GM23338 (cell line): ENCODE measurements around the gene TBL3. TPM values are rescaled to one million over a fixed set of nuclear protein-coding genes. Genes with fewer than 3 reads are reported as not detected.

Experiments
- ATAC-seq: fragments of 200-7000 bp; cut with Tn5 transposase; 3 replicates; pipeline ENCODE4 v1.9.1; 2020
- DNase-seq: peaks from one replicate; pipeline ENCODE4 v3.0.0-alpha.2; 2015; ENCODE audit warnings: low spot score
- H2AFZ ChIP-seq: fragments of 200-600 bp; sonication (generic); 2 replicates; pipeline ENCODE4 v1.8.0; 2016; ENCODE audit warnings: antibody characterized with exemption, mild to moderate bottlenecking, moderate library complexity
- H3F3A ChIP-seq: fragments of 200-600 bp; sonication (generic); replicated peaks from 2 replicates; pipeline ENCODE4 v1.8.0; 2017; ENCODE audit warnings: antibody characterized with exemption, mixed run types, low read depth
- H3K27ac ChIP-seq: fragments of 200-600 bp; sonication (generic); 2 replicates; pipeline ENCODE4 v1.6.1; 2016; ENCODE audit warnings: low read depth
- H3K27me3 ChIP-seq: fragments of 200-600 bp; sonication (generic); 2 replicates; pipeline ENCODE4 v1.8.0; 2016; ENCODE audit warnings: mild to moderate bottlenecking, mixed run types, moderate library complexity; ENCODE audit not compliant: insufficient read depth
- H3K36me3 ChIP-seq: fragments of 200-600 bp; sonication (generic); 2 replicates; pipeline ENCODE4 v1.8.0; 2016; ENCODE audit warnings: mild to moderate bottlenecking; ENCODE audit not compliant: insufficient read depth
- H3K4me1 ChIP-seq: fragments of 200-600 bp; sonication (generic); 2 replicates; pipeline ENCODE4 v1.8.0; 2016; ENCODE audit warnings: mild to moderate bottlenecking, moderate library complexity; ENCODE audit not compliant: insufficient read depth
- H3K4me2 ChIP-seq: fragments of 200-600 bp; sonication (generic); 2 replicates; pipeline ENCODE4 v1.7.1; 2017; ENCODE audit warnings: mixed run types
- H3K4me3 ChIP-seq: fragments of 200-600 bp; sonication (generic); 2 replicates; pipeline ENCODE4 v1.6.1; 2016; ENCODE audit warnings: mixed run types
- H3K79me2 ChIP-seq: fragments of 200-600 bp; sonication (generic); replicated peaks from 2 replicates; pipeline ENCODE4 v1.8.0; 2017; ENCODE audit warnings: mild to moderate bottlenecking; ENCODE audit not compliant: insufficient read depth
- H3K9me2 ChIP-seq: fragments of 200-600 bp; sonication (generic); 2 replicates; pipeline ENCODE4 v1.8.0; 2017; ENCODE audit not compliant: insufficient read depth
- H4K20me1 ChIP-seq: fragments of 200-600 bp; sonication (generic); replicated peaks from 2 replicates; pipeline ENCODE4 v1.8.0; 2017; ENCODE audit warnings: mild to moderate bottlenecking; ENCODE audit not compliant: insufficient read depth
- H3K27ac Mint-ChIP-seq: 2 replicates; pipeline ENCODE4 v1.8.0; 2020; ENCODE audit warnings: inconsistent platforms, mild to moderate bottlenecking, moderate library complexity, mixed read lengths
- H3K27me3 Mint-ChIP-seq: 3 replicates; pipeline ENCODE4 v1.8.0; 2022; ENCODE audit warnings: low read depth, mild to moderate bottlenecking, moderate library complexity, mixed read lengths, inconsistent platforms; ENCODE audit not compliant: insufficient read depth, poor library complexity
- H3K36me3 Mint-ChIP-seq: 3 replicates; pipeline ENCODE4 v1.8.0; 2021; ENCODE audit warnings: low read depth, mild to moderate bottlenecking, inconsistent platforms, moderate library complexity, mixed read lengths
- H3K4me1 Mint-ChIP-seq: 3 replicates; pipeline ENCODE4 v1.8.0; 2020; ENCODE audit warnings: mild to moderate bottlenecking, inconsistent platforms, mixed read lengths
- H3K4me3 Mint-ChIP-seq: 3 replicates; pipeline ENCODE4 v1.8.0; 2021; ENCODE audit warnings: moderate library complexity, mild to moderate bottlenecking, inconsistent platforms, mixed read lengths
- H3K9me3 Mint-ChIP-seq: 3 replicates; pipeline ENCODE4 v1.8.0; 2020; ENCODE audit warnings: moderate library complexity, mild to moderate bottlenecking, inconsistent platforms, mixed read lengths
- CREB1 ChIP-seq: fragments of 250-450 bp; sonication (Bioruptor Pico); IDR thresholded peaks from 2 replicates; pipeline ENCODE4 v1.5.0; 2020; ENCODE audit warnings: low read depth, mild to moderate bottlenecking, moderate library complexity
- EZH2 ChIP-seq: fragments of 200-600 bp; sonication (generic); IDR thresholded peaks from one replicate; pipeline ENCODE4 v1.8.0; 2017; ENCODE audit warnings: antibody characterized with exemption, mild to moderate bottlenecking, low read depth; ENCODE audit not compliant: unreplicated experiment
- EZH2phosphoT487 ChIP-seq: fragments of 200-600 bp; sonication (generic); IDR thresholded peaks from one replicate; pipeline ENCODE4 v1.8.1; 2018; ENCODE audit warnings: antibody characterized with exemption; ENCODE audit not compliant: unreplicated experiment
- JUNB ChIP-seq: IDR thresholded peaks from one replicate; pipeline ENCODE4 v1.6.1; 2016; ENCODE audit warnings: antibody characterized with exemption; ENCODE audit not compliant: unreplicated experiment
- NANOG ChIP-seq: IDR thresholded peaks from 2 replicates; pipeline ENCODE4 v1.6.1; 2016; ENCODE audit warnings: antibody characterized with exemption, borderline replicate concordance
- POLR2AphosphoS5 ChIP-seq: IDR thresholded peaks from 2 replicates; pipeline ENCODE4 v1.6.1; 2016; ENCODE audit warnings: antibody characterized with exemption, low read depth
- ZNF114 ChIP-seq: fragments of 250-450 bp; sonication (Bioruptor Pico); IDR thresholded peaks from 2 replicates; pipeline ENCODE4 v1.5.0; 2020; ENCODE audit warnings: mild to moderate bottlenecking, moderate library complexity
- ZNF331 ChIP-seq: fragments of 250-450 bp; sonication (Bioruptor Pico); IDR thresholded peaks from 2 replicates; pipeline ENCODE4 v1.5.0; 2020; ENCODE audit warnings: low read depth, mild to moderate bottlenecking, moderate library complexity
- polyA plus RNA-seq: library from polyadenylated mRNA; unstranded; fragments of >200 nt; fragmentation: Nextera tagmentation; extraction: Ambion mirVana; gene quantifications from 2 replicates; pipeline ENCODE4 v1.2.1, GENCODE V29; 2016
- total RNA-seq: library from RNA; depleted of rRNA; stranded (reverse); fragments of >200 nt; shearing (Covaris generic); gene quantifications from 2 replicates; pipeline ENCODE4 v1.2.3, GENCODE V29; 2014
- TF ChIP-seq, protein P1 (sequence below): IDR thresholded peaks from one replicate; pipeline ENCODE4 v1.6.1; 2018; ENCODE audit warnings: antibody characterized with exemption; ENCODE audit not compliant: unreplicated experiment
- TF ChIP-seq, protein P2 (sequence below), 2 experiments: fragments of 200-600 bp in 1 of 2; sonication (generic) in 1 of 2; conservative IDR thresholded peaks; 2 replicates each; pipeline versions ENCODE4 v1.5.1 to v1.6.1; 2016 to 2017; ENCODE audit warnings: antibody characterized with exemption in 2 of 2, low read depth in 2 of 2, mild to moderate bottlenecking in 2 of 2, moderate library complexity in 1 of 2
- TF ChIP-seq, protein P3 (sequence below): IDR thresholded peaks from 2 replicates; pipeline ENCODE4 v1.6.1; 2016; ENCODE audit warnings: antibody characterized with exemption
- TF ChIP-seq, protein P4 (sequence below): fragments of 250-450 bp; sonication (Bioruptor Pico); IDR thresholded peaks from 2 replicates; pipeline ENCODE4 v1.5.0; 2020; ENCODE audit warnings: mild to moderate bottlenecking, moderate library complexity

TBL3 gene
- total and polyA plus RNA-seq, 2 experiments from 2014 or later, result 67.0 to 157 TPM

DNA sequence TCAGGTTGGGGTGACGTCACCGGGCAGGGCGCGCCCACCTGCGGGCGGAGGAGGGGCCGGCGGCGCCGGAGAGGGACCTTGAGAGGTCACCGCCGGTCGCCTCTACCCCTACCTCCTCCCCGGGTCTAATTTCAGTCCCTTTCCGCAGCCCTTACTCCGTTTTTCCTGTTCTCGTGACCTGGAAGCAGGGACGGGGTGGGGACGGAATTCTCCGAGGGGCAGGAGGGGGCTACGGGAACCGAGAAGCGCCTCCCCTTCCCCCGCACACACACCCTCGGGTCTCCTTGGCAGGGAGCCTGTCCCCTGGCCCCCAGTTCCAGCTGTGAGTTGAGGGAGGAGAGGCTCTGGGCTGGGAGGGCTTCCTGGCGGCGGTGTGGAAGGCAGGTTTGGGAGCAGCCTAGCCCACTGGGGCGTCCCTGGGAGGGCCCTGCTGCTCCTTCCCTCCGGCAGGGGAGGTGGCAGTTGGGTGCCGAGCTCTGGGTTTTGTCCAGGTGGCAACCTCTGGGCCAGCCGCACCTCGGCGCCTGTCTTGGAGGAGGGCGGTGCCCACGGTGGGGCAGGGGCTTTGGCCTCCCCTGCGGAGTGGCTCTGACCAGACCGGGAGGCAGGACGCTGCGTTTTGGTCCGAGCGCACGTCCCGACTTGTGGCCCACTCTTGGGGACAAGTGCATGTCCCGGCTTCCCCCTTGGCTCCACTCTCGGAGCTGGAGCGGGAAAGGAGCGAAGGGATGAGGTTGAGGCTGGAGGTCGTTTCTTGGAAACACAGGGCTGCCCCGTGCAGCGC, 18.7 kb downstream of the TBL3 start (continued):
- TF ChIP-seq, protein P1, sequence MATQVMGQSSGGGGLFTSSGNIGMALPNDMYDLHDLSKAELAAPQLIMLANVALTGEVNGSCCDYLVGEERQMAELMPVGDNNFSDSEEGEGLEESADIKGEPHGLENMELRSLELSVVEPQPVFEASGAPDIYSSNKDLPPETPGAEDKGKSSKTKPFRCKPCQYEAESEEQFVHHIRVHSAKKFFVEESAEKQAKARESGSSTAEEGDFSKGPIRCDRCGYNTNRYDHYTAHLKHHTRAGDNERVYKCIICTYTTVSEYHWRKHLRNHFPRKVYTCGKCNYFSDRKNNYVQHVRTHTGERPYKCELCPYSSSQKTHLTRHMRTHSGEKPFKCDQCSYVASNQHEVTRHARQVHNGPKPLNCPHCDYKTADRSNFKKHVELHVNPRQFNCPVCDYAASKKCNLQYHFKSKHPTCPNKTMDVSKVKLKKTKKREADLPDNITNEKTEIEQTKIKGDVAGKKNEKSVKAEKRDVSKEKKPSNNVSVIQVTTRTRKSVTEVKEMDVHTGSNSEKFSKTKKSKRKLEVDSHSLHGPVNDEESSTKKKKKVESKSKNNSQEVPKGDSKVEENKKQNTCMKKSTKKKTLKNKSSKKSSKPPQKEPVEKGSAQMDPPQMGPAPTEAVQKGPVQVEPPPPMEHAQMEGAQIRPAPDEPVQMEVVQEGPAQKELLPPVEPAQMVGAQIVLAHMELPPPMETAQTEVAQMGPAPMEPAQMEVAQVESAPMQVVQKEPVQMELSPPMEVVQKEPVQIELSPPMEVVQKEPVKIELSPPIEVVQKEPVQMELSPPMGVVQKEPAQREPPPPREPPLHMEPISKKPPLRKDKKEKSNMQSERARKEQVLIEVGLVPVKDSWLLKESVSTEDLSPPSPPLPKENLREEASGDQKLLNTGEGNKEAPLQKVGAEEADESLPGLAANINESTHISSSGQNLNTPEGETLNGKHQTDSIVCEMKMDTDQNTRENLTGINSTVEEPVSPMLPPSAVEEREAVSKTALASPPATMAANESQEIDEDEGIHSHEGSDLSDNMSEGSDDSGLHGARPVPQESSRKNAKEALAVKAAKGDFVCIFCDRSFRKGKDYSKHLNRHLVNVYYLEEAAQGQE, result no peak

DNA sequence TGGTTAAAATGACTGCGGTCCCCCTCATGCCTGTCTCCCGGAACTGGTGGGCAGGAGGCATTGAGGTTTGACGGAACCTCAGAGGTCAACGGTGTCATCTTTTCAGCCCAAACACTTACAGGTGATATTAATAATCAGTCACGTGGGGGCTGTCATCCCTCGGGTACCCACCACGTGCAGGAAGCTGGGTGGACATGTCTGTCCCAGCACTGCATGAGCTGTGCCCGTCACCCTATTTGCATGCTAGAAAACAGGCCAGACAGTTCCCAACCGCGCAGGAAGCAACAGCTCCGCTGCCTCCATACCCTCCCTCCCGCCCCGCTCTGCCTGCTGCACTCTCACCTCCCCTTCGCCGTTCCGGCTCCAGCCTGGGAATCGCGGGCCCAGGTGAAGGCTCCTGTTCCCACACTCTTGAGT, 19.3 kb downstream of the TBL3 start:
- H3K9me3 Mint-ChIP-seq, result no peaks in the 10 kb centered on the region
- no peak overlapping the region for H3K27ac Mint-ChIP-seq
- DNase-seq, result peak; percentile 57
- H3K27me3 Mint-ChIP-seq, result peaks cover 42% of the 10 kb centered on the region
- H3K36me3 Mint-ChIP-seq, result peaks cover 11% of the 10 kb centered on the region
- peak overlapping the region; percentile 74 for H3K4me3 Mint-ChIP-seq
- Histone ChIP-seq H4K20me1 (no peaks in the 10 kb centered on the region; the same call in 1 of the 2 replicates), H3K27me3 (peaks cover 33% of the 10 kb centered on the region), H3K4me1 (peaks cover 7% of the 10 kb centered on the region; the same call in 1 of the 2 replicates), H2AFZ (no peak overlapping the region), H3F3A (peaks cover 23% of the 10 kb centered on the region), H3K4me2 (peak overlapping the region; percentile 97), H3K79me2 (peaks cover 4% of the 10 kb centered on the region; the same call in 1 of the 2 replicates), H3K36me3 (no peaks in the 10 kb centered on the region), H3K27ac (no peak overlapping the region), H3K9me2 (no peaks in the 10 kb centered on the region), H3K4me3 (peak overlapping the region; percentile 86)
- peaks cover 15% of the 10 kb centered on the region for H3K4me1 Mint-ChIP-seq
- peak; percentile 12 for ATAC-seq
- TF ChIP-seq JUNB (no peak), ZNF331 (CRISPR knock-in tag) (no peak), EZH2 (no peak), NANOG (no peak), POLR2AphosphoS5 (no peak), CREB1 (CRISPR knock-in tag) (no peak), EZH2phosphoT487 (no peak), ZNF114 (CRISPR knock-in tag) (no peak)
- TF ChIP-seq, protein P2, sequence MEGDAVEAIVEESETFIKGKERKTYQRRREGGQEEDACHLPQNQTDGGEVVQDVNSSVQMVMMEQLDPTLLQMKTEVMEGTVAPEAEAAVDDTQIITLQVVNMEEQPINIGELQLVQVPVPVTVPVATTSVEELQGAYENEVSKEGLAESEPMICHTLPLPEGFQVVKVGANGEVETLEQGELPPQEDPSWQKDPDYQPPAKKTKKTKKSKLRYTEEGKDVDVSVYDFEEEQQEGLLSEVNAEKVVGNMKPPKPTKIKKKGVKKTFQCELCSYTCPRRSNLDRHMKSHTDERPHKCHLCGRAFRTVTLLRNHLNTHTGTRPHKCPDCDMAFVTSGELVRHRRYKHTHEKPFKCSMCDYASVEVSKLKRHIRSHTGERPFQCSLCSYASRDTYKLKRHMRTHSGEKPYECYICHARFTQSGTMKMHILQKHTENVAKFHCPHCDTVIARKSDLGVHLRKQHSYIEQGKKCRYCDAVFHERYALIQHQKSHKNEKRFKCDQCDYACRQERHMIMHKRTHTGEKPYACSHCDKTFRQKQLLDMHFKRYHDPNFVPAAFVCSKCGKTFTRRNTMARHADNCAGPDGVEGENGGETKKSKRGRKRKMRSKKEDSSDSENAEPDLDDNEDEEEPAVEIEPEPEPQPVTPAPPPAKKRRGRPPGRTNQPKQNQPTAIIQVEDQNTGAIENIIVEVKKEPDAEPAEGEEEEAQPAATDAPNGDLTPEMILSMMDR (conservative IDR thresholded peaks at IDR 0.05; ENCODE audit: low read depth in 2 of 2), result no peak
- TF ChIP-seq, protein P3, sequence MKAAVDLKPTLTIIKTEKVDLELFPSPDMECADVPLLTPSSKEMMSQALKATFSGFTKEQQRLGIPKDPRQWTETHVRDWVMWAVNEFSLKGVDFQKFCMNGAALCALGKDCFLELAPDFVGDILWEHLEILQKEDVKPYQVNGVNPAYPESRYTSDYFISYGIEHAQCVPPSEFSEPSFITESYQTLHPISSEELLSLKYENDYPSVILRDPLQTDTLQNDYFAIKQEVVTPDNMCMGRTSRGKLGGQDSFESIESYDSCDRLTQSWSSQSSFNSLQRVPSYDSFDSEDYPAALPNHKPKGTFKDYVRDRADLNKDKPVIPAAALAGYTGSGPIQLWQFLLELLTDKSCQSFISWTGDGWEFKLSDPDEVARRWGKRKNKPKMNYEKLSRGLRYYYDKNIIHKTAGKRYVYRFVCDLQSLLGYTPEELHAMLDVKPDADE, result no peak
- TF ChIP-seq, protein P4, sequence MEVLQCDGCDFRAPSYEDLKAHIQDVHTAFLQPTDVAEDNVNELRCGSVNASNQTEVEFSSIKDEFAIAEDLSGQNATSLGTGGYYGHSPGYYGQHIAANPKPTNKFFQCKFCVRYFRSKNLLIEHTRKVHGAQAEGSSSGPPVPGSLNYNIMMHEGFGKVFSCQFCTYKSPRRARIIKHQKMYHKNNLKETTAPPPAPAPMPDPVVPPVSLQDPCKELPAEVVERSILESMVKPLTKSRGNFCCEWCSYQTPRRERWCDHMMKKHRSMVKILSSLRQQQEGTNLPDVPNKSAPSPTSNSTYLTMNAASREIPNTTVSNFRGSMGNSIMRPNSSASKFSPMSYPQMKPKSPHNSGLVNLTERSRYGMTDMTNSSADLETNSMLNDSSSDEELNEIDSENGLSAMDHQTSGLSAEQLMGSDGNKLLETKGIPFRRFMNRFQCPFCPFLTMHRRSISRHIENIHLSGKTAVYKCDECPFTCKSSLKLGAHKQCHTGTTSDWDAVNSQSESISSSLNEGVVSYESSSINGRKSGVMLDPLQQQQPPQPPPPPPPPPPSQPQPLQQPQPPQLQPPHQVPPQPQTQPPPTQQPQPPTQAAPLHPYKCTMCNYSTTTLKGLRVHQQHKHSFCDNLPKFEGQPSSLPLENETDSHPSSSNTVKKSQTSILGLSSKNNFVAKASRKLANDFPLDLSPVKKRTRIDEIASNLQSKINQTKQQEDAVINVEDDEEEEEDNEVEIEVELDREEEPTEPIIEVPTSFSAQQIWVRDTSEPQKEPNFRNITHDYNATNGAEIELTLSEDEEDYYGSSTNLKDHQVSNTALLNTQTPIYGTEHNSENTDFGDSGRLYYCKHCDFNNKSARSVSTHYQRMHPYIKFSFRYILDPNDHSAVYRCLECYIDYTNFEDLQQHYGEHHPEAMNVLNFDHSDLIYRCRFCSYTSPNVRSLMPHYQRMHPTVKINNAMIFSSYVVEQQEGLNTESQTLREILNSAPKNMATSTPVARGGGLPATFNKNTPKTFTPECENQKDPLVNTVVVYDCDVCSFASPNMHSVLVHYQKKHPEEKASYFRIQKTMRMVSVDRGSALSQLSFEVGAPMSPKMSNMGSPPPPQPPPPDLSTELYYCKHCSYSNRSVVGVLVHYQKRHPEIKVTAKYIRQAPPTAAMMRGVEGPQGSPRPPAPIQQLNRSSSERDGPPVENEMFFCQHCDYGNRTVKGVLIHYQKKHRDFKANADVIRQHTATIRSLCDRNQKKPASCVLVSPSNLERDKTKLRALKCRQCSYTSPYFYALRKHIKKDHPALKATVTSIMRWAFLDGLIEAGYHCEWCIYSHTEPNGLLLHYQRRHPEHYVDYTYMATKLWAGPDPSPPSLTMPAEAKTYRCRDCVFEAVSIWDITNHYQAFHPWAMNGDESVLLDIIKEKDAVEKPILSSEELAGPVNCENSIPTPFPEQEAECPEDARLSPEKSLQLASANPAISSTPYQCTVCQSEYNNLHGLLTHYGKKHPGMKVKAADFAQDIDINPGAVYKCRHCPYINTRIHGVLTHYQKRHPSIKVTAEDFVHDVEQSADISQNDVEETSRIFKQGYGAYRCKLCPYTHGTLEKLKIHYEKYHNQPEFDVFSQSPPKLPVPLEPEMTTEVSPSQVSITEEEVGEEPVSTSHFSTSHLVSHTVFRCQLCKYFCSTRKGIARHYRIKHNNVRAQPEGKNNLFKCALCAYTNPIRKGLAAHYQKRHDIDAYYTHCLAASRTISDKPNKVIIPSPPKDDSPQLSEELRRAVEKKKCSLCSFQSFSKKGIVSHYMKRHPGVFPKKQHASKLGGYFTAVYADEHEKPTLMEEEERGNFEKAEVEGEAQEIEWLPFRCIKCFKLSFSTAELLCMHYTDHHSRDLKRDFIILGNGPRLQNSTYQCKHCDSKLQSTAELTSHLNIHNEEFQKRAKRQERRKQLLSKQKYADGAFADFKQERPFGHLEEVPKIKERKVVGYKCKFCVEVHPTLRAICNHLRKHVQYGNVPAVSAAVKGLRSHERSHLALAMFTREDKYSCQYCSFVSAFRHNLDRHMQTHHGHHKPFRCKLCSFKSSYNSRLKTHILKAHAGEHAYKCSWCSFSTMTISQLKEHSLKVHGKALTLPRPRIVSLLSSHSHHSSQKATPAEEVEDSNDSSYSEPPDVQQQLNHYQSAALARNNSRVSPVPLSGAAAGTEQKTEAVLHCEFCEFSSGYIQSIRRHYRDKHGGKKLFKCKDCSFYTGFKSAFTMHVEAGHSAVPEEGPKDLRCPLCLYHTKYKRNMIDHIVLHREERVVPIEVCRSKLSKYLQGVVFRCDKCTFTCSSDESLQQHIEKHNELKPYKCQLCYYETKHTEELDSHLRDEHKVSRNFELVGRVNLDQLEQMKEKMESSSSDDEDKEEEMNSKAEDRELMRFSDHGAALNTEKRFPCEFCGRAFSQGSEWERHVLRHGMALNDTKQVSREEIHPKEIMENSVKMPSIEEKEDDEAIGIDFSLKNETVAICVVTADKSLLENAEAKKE (CRISPR knock-in tag), result no peak
